ENCODE results near the gene CLCN3.
"Not testable (repeated sequence)": the region's sequence is repeated elsewhere in the genome, so short reads cannot be mapped to it uniquely, and the experiment has no call there.

Gene CLCN3

GRCh38 chr4:169618286-169618685 lies 2.1 kb upstream of the CLCN3 start:
- no peak for DNase-seq (ENCODE audit: low read depth)

- DNase-seq (ENCODE audit: low read depth): no peak
Measured at GRCh38 chr4:169618986-169619385, 1.4 kb upstream of the CLCN3 start.

GRCh38 chr4:169619518-169619957 lies 840 bp upstream of the CLCN3 start:
- DNase-seq (ENCODE audit: low read depth): no peak

- no peak for DNase-seq (ENCODE audit: low read depth)
Measured at GRCh38 chr4:169620880-169621248, 486 bp downstream of the CLCN3 start.

- DNase-seq (ENCODE audit: low read depth): no peak
Measured at GRCh38 chr4:169621731-169622492, 1.5 kb downstream of the CLCN3 start.

- DNase-seq (ENCODE audit: low read depth): no peak
Measured at GRCh38 chr4:169622566-169622965, 2.2 kb downstream of the CLCN3 start.

- not testable (repeated sequence) for DNase-seq (ENCODE audit: low read depth)
Measured at GRCh38 chr4:169624012-169624411, 3.6 kb downstream of the CLCN3 start.

GRCh38 chr4:169625886-169626285 lies 5.5 kb downstream of the CLCN3 start:
- DNase-seq (ENCODE audit: low read depth): no peak

- DNase-seq (ENCODE audit: low read depth): no peak
Measured at GRCh38 chr4:169626331-169627282, 6.2 kb downstream of the CLCN3 start.

- no peak for DNase-seq (ENCODE audit: low read depth)
Measured at GRCh38 chr4:169627307-169627706, 6.9 kb downstream of the CLCN3 start.

GRCh38 chr4:169628579-169628978 lies 8.2 kb downstream of the CLCN3 start:
- DNase-seq (ENCODE audit: low read depth): no peak

GRCh38 chr4:169630069-169630468 lies 9.7 kb downstream of the CLCN3 start:
- no peak for DNase-seq (ENCODE audit: low read depth)

- no peak for DNase-seq (ENCODE audit: low read depth)
Measured at GRCh38 chr4:169632896-169633295, 12.5 kb downstream of the CLCN3 start.

- no peak for DNase-seq (ENCODE audit: low read depth)
Measured at GRCh38 chr4:169634975-169635374, 14.6 kb downstream of the CLCN3 start.

- no peak for DNase-seq (ENCODE audit: low read depth)
Measured at GRCh38 chr4:169640261-169640870, 20.0 kb downstream of the CLCN3 start.

GRCh38 chr4:169644802-169645201 lies 24.4 kb downstream of the CLCN3 start:
- DNase-seq (ENCODE audit: low read depth): no peak

- DNase-seq (ENCODE audit: low read depth): no peak
Measured at GRCh38 chr4:169645627-169646026, 25.2 kb downstream of the CLCN3 start.

- DNase-seq (ENCODE audit: low read depth): no peak
Measured at GRCh38 chr4:169649545-169650226, 29.3 kb downstream of the CLCN3 start.

GRCh38 chr4:169650227-169650936 lies 30.0 kb downstream of the CLCN3 start:
- no peak for DNase-seq (ENCODE audit: low read depth)

- no peak for DNase-seq (ENCODE audit: low read depth)
Measured at GRCh38 chr4:169652535-169652934, 32.2 kb downstream of the CLCN3 start.

GRCh38 chr4:169655401-169655800 lies 35.0 kb downstream of the CLCN3 start:
- DNase-seq (ENCODE audit: low read depth): no peak

All from stimulated activated CD8-positive, alpha-beta memory T cell treated with anti-CD3 and anti-CD28 coated beads, Interleukin-7, amount 100 ng/mL, for 24 hours (primary cell).